ENCODE results near the gene FTH1. TPM values are rescaled to one million over a fixed set of nuclear protein-coding genes. Genes with fewer than 3 reads are reported as not detected.
"Not testable (repeated sequence)": the region's sequence is repeated elsewhere in the genome, so short reads cannot be mapped to it uniquely, and the experiment has no call there.

The FTH1 gene
- total RNA-seq, 1 donor from 2014 or later = 885 TPM

DNA sequence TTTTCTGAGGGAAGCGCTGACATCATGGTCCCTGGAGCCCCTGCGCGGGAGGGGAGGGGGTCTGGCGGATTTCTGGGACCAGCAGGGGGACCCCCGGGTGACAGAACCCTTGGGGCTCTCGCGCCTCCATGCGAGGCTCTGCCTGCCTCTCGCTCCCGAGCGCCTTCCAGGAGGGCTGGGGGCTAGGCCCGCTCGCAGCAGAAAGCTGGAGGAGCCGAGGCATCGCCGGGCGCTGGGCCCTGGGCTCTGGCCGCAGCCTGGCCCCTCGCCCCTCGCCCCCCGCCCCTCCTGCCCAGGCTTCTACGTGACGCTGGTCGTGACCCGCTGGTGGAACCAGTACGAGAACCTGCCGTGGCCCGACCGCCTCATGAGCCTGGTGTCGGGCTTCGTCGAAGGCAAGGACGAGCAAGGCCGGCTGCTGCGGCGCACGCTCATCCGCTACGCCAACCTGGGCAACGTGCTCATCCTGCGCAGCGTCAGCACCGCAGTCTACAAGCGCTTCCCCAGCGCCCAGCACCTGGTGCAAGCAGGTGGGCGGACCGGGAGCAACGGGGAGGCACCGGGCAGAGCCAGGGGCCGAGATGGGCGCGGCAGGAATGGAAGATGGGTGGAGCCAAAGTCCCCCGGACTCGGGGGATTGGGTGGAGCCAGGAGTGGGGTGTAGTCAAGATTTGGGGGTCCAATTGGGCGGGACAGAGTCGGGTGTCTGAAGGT is 11.9 kb downstream of the FTH1 start:
- Mint-ChIP-seq H3K36me3 (ENCODE audit: unreplicated experiment) (peaks cover 4% of the 10 kb centered on the region), H3K9me3 (ENCODE audit: unreplicated experiment) (peaks cover 6% of the 10 kb centered on the region), H3K27ac (ENCODE audit: unreplicated experiment) (no peak overlapping the region), H3K27me3 (ENCODE audit: unreplicated experiment) (peaks cover 12% of the 10 kb centered on the region), H3K4me3 (ENCODE audit: unreplicated experiment) (peak overlapping the region; percentile 46), H3K4me1 (ENCODE audit: low read depth, unreplicated experiment) (no peaks in the 10 kb centered on the region)
- DNase-seq = peak; percentile 46
- no peak for TF ChIP-seq CTCF (IDR thresholded peaks at IDR 0.05; ENCODE audit: partially characterized antibody, unreplicated experiment)

DNA sequence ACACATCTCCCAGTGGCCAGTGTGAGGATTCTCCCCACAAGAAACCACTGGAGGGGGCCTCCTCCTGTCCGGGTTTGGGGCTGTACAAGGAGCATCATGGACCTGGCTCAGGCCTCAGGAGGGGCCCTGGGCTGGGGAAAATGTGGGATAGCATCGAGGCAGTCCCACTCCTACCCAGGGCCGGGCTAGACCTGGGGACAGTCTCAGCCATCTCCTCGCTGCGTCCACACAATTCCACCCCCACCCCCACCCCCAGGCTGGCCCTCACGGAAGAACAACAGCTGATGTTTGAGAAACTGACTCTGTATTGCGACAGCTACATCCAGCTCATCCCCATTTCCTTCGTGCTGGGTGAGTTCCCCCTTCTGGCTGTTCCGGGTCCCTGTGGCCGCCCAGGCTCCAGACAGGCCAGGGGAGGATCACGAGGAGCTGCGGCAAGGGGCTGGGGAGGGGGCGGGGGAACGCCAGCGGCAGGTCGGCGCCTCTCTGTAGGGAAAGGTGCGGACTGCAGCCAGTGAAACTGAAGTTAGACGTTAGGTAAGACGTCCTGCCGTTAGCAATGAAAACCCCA is 12.5 kb downstream of the FTH1 start:
- no peak for TF ChIP-seq CTCF (IDR thresholded peaks at IDR 0.05; ENCODE audit: partially characterized antibody, unreplicated experiment)
- H3K9me3 Mint-ChIP-seq (ENCODE audit: unreplicated experiment) = peaks cover 3% of the 10 kb centered on the region

DNA sequence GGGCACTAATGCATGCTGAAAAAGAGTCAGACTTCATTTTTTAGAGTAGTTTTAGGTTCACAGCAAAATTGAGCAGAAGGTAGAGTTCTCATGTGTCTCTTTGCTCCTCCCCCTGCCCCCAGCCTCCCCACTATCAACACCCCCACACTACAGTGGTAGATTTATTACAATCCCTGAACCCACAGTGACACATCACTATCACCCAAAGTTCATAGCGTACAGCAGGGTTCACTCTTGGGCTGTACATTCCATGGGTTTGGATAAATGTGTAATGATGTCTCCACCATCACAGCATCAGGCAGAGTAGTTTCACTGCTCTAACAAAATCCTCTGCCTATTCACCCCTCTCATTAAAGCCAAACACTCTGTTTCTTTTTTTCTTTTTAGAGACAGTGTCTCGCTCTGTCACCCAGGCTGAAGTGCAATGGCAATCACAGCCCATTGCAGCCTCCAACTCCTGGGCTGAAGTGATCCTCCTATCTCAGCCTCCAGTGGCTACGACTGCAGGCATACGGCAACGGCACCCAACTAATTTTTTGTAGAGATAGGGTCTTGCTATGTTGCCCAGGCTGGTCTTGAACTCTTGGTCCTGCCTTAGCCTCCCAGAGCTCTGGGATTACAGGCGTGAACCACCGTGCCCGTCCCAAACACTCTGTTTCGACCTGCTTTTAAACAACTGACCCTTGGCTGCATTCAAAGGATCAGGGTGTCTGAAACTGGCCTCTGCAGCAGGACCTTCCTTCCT is 13.2 kb downstream of the FTH1 start:
- Mint-ChIP-seq H3K9me3 (ENCODE audit: unreplicated experiment) (peaks cover 3% of the 10 kb centered on the region), H3K27me3 (ENCODE audit: unreplicated experiment) (peaks cover 15% of the 10 kb centered on the region), H3K27ac (ENCODE audit: unreplicated experiment) (no peak overlapping the region), H3K36me3 (ENCODE audit: unreplicated experiment) (peaks cover 4% of the 10 kb centered on the region), H3K4me1 (ENCODE audit: low read depth, unreplicated experiment) (peaks cover 5% of the 10 kb centered on the region), H3K4me3 (ENCODE audit: unreplicated experiment) (no peak overlapping the region)
- no peak for DNase-seq
- TF ChIP-seq CTCF (IDR thresholded peaks at IDR 0.05; ENCODE audit: partially characterized antibody, unreplicated experiment) = no peak

More for the DNA sequence above, 12.5 kb downstream of the FTH1 start:
- peak; percentile 53 for DNase-seq
- H3K27ac Mint-ChIP-seq (ENCODE audit: unreplicated experiment) = no peak overlapping the region
- peaks cover 4% of the 10 kb centered on the region for H3K36me3 Mint-ChIP-seq (ENCODE audit: unreplicated experiment)
- H3K4me3 Mint-ChIP-seq (ENCODE audit: unreplicated experiment) = peak overlapping the region; percentile 46
- H3K27me3 Mint-ChIP-seq (ENCODE audit: unreplicated experiment) = peaks cover 15% of the 10 kb centered on the region
- H3K4me1 Mint-ChIP-seq (ENCODE audit: low read depth, unreplicated experiment) = no peaks in the 10 kb centered on the region

DNA sequence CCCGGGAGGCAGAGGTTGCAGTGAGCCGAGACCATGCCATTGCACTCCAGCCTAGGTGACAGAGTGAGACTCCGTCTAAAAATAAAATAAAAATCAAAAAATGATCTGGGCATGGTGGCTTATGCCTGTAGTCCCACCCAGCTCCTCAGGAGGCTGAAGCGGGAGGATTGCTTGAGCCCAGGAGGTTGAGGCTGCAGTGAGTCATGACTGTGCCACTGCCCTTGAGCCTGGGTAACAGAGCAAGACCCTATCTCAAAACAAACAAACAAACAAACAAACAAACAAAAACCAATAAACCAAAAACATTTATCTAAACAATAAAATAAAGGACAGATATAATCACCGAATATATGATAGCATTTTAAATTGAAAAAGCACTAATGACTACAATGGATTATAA is 13.8 kb downstream of the FTH1 start:
- not testable (repeated sequence) for H3K4me3 Mint-ChIP-seq (ENCODE audit: unreplicated experiment); DNase-seq
- peaks cover 13% of the 10 kb centered on the region for H3K27me3 Mint-ChIP-seq (ENCODE audit: unreplicated experiment)

DNA sequence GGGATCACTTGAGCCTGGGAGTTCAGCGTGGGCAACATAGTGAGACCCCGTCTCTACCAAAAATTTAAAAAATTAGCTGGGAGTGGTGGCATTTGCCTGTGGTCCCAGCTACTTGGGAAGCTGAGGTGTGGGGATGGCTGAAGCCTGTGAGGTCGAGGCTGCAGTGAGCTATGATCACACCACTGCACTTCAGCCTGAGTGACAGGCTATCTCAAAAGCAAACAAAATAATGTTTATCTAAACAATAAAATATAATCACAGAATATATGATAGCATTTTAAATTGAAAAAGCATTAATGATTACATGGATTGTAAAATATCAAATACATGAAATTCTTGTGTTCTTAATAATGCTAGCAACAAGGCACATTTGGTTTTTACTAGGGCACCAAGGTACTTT is 14.6 kb downstream of the FTH1 start:
- Mint-ChIP-seq H3K4me3 (ENCODE audit: unreplicated experiment) (no peak overlapping the region), H3K4me1 (ENCODE audit: low read depth, unreplicated experiment) (peaks cover 10% of the 10 kb centered on the region), H3K27me3 (ENCODE audit: unreplicated experiment) (peaks cover 13% of the 10 kb centered on the region), H3K9me3 (ENCODE audit: unreplicated experiment) (peaks cover 3% of the 10 kb centered on the region), H3K36me3 (ENCODE audit: unreplicated experiment) (no peaks in the 10 kb centered on the region), H3K27ac (ENCODE audit: unreplicated experiment) (no peak overlapping the region)
- TF ChIP-seq CTCF (IDR thresholded peaks at IDR 0.05; ENCODE audit: partially characterized antibody, unreplicated experiment) = no peak
- DNase-seq = no peak

More for the DNA sequence above, 13.8 kb downstream of the FTH1 start:
- H3K9me3 Mint-ChIP-seq (ENCODE audit: unreplicated experiment); H3K36me3 Mint-ChIP-seq (ENCODE audit: unreplicated experiment); H3K4me1 Mint-ChIP-seq (ENCODE audit: low read depth, unreplicated experiment); H3K27ac Mint-ChIP-seq (ENCODE audit: unreplicated experiment): not testable (repeated sequence)
